HG03571 (cell line): Measurements from ENCODE around the gene ERV3-1.
A peak's percentile ranks its signal among the peaks of the same experiment; 100 is the strongest.
"Not testable (repeated sequence)": the region's sequence is repeated elsewhere in the genome, so short reads cannot be mapped to it uniquely, and the experiment has no call there.

ENCODE experiments used
- ATAC-seq: cut with Tn5 transposase; IDR thresholded peaks from one replicate; pipeline ENCODE4 v1.9.1; 2021; ENCODE audit not compliant: unreplicated experiment

ERV3-1 gene, protein sequence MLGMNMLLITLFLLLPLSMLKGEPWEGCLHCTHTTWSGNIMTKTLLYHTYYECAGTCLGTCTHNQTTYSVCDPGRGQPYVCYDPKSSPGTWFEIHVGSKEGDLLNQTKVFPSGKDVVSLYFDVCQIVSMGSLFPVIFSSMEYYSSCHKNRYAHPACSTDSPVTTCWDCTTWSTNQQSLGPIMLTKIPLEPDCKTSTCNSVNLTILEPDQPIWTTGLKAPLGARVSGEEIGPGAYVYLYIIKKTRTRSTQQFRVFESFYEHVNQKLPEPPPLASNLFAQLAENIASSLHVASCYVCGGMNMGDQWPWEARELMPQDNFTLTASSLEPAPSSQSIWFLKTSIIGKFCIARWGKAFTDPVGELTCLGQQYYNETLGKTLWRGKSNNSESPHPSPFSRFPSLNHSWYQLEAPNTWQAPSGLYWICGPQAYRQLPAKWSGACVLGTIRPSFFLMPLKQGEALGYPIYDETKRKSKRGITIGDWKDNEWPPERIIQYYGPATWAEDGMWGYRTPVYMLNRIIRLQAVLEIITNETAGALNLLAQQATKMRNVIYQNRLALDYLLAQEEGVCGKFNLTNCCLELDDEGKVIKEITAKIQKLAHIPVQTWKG

DNA sequence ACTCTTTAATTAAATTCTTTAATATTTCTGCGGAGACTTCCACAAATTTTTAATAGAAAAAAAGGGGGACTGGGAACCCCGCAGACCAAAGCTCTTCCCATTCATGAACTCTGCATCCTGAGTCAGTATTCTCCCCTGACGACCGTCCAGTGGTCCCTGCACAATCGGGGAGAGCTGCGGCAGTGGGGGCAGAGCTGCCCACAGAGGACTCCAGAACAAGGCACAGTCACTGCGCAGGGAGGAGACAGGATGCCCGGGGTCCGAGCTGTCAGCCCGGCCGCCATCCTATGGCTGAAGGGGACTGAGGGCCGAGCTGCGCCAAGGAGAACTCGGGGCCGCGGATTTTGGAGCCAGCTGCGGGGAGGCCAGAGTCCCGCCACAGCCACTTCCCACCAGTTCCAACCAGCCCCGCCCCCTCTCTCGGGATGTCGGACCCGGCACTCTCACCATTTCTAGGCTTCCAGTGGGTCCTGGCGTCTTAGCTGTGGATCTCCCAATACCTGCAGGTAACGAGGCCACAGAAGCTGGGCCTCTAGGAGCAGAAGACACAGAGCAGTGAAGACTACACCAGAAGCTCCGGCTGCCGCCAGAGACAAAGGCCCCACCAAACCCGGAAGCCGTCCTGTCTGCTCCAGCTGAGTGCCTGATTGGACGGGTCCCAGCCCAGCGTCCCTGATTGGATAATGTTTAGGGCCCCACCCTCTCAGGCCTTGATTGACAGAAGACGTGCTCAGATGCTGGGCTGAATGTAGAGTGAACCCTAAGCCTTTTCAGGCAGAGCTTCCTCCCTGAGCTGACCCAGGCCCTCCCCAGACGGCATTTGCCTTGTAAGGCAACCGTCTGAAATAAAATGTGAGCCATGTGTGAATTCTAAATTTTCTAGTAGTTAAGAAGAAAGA lies at the start of gene ERV3-1:
Gene ERV3-1 (minus strand): TSS at position 594 of the 899 bp plus-strand sequence. CDS start 13,661 bp downstream, outside the sequence.
- peak; percentile 100 for ATAC-seq

DNA sequence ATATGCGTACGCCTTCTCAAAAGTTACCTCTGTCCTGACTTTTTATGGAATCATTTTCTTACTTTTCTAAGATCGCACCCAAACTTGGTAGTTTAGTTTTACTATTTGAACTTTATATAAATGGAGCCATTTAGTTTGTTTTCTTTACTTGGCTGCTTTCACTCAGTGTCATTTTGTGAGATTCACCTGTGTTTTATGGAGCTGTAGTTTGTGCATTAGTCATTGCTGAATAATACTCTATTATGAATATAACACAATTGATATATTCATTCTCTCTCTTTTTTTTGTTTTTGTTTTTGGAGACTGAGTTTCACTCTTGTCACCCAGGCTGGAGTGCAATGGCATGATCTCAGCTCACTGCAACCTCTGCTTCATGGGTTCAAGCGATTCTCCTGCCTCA lies 49.3 kb upstream of the ERV3-1 start:
- not testable (repeated sequence) for ATAC-seq

DNA sequence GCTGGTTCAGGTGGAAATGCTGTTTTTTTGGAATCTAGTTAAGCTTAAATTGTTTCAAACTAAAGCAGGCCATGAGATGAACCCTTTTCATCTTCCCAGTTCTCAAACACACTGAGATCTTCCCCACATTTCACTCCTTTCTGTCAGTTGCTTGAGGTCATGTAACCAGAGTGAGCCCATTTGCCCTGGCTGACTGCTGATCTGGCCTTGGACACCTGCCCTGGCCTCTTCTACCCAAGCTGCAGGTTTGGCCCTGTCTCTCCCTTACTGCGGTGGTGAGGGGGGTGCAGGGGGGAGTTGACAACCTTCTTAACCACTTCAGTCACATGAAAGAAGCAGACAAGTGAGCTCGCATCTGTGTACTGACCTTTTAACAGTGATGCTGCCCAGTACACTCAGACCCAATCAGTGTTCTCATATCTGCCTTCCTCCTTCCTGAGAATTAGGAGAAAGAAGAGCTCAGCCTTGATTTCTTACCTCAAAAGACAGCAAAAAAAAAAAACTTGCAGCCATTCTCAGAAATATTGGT lies 48.0 kb upstream of the ERV3-1 start:
- not testable (repeated sequence) for ATAC-seq

DNA sequence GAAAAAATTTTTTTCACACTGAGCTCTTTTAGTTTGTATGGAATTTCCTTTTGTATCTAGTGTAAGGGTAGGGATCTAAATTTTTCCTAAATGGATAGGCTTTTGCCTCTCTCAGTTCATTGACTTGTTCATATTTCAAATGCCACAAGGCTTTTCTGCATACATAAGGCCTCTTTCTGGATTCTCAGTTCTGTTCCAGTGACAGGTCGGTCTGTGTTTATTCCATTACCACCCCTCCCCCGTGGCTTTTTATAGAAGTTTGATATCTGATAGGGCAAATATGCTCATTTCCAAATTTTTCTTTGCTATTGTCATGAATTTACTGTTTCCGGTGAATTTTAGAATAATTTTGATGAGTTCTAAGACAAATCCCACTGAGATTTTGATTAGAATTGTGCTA lies 45.2 kb upstream of the ERV3-1 start:
- not testable (repeated sequence) for ATAC-seq

DNA sequence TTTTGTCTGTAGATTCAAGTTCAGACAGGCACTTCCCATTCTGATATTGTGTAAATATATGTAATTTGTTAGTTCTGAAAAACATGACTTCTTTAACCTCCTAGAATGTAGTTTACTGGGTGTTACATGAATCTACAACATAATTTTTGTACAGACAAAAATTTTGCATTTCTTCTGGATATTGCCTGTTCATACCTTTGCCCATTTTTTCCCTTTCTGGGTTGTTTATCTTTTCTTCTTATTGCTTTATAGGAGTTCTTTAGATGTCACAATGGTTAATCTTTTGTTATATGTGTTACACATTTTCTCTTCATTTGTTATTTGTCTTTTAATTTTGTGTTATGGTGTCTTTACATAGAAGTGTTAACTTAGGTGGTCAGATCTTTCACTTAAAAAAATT lies 44.7 kb upstream of the ERV3-1 start:
- ATAC-seq, result not testable (repeated sequence)

DNA sequence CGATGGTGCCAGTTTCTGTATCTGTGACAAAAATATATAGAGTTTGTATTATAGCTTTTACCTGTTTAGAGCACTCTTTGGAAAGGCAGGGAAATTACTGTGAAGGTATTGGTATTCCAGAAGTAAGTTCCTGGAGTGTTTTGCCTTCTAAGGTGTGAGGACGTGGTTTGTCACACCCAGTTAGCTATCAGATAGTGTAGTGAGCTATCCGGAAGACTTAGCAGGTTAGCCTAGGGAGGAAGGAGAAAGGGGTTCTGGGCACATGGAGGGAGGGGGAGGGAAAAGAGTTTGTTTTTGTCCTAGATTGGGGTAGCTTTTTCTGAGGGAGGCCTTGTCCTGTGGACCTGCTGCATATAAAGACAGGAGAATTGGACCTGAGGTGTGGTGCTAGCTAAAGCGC lies 39.8 kb upstream of the ERV3-1 start:
- not testable (repeated sequence) for ATAC-seq

DNA sequence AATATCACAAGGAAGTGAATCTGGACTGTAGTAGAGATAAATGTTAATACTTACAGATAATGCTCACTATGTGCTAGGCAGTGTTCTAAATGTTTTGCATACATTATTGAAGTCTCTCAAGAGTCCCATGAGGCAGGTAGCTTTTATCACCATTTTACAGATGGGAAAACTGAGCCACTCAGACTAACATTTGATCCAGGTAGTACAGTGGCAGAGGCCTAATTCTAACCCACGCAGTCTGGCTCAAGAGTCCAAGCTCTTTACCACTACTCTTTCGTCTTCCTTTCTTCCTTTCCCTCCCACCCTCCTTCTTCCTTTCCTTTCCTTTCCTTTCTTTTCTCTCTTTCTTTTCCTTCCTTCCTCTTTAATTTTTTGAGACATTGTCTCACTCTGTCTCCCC lies 39.1 kb upstream of the ERV3-1 start:
- not testable (repeated sequence) for ATAC-seq

DNA sequence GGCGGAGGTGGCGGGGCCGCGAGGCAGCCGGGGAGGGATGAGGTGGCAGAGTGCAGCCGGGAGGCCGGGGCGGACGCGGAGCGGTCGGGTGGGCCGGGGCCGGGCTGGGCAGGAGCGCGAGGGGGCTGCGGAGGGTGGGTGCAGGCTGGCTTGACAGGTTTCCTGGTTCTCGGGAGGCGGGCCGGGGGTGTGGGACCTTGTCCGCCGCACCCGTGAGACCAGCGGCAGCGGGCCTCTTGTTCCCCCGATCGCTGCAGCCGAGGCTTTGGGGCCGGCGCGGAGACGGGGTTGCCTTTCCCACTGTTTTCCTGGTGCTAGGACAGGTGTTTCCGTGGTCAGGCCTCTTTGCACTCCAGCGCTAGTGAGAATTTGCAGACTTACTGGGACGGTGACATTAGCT lies 32.3 kb upstream of the ERV3-1 start:
- peak; percentile 18 for ATAC-seq

DNA sequence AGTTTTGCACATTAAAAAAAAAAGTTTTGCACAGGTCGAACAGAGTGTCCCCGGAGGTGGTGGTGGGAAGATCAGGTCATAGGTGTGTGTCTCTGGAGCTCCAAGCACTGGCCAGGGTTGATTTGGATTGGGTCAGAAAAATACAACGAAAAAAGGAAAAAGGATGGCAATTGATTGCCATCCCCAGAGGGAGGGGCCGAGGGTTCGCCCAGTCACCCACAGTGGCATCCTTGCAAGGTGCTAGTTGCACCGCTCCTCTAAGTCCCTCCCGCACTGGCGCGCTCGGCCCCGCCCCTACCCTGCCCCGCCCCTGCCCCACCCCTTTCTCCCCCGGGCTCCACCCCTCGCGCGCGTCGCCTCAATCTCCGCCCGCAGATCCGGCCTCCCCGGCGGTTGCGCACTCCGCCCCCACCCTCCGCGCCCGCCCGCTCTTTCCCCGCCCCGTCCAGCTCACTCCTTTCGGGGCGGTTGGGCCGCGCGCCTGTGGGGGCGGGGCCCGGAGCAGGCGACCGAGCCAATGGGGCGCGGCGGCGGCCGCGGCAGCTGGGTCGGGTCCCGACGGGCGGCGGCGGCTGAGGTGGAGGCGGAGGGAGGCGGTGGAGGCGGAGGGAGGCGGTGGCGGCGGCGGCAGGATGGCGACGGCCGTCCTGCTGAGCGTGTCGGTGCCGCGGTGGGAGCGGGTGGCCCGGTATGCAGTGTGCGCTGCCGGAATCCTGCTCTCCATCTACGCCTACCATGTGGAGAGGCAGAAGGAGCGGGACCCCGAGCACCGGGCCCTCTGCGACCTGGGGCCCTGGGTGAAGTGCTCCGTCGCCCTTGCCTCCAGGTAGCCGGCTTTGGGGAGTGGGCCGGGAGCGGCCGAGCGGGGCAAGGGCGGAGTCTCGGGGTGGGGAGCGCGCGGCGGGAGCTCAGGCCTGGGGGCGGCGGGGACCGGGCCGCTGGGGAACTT lies 31.5 kb upstream of the ERV3-1 start:
- ATAC-seq, result peak; percentile 86

DNA sequence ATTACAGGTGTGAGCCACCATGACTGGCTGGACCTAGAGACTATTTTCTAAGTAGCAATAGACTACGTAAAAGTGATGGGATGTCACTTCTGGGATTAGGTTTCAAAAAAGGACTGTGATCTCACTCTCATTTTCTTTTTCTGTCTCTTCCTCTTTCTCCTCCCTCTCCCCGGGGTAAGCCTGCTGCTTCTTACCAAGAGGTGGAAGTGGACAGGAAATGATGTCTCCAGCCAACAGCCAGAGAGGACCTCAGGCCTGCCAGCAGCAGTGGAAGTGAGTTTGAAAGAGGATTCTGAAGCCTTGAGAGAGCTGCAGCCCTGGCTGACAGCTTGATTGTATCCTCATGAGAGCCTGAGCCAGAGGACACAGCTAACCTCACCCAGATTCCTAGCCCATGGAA lies 30.0 kb upstream of the ERV3-1 start:
- not testable (repeated sequence) for ATAC-seq

DNA sequence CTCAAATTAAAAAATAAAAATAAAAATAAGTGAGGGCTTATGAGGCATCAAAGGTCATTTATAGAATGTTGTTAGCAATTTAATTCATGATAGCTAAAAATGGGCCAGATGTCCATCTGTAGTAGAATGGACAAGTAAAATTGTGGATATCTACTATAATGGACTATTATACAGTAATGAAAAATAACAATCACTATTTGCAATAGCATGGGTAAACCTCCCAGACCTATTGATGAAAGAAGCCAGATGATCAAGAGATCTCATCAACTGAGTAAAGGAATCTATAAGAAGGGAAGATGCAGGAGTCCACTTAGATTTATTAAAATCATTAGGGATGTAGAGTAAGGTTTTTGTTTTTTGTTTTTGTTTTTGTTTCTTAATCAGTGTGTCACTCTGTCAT lies 29.0 kb upstream of the ERV3-1 start:
- not testable (repeated sequence) for ATAC-seq

DNA sequence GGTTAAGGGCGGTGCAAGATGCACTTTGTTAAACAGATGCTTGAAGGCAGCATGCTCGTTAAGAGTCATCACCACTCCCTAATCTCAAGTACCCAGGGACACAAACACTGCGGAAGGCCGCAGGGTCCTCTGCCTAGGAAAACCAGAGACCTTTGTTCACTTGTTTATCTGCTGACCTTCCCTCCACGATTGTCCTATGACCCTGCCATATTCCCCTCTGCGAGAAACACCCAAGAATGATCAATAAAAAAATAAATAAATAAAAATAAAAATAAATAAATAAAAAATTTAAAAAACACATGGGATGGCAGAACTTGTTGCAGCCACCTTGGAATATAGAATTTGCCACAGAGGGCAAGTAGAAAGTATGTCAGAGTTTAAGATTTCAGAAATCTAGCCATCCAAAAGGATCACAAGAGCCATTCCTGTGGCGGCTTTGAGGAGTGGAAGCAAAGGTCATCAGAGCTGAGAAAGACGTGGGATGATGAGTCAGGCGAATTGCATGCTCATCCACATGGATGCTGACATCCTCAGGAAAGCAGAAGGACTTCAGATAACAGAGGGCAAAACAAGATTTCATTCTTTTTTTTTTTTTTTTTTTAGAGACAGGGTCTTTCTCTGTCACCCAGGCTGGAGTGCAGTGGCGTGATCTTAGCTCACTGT lies 27.8 kb upstream of the ERV3-1 start:
- ATAC-seq, result not testable (repeated sequence)

DNA sequence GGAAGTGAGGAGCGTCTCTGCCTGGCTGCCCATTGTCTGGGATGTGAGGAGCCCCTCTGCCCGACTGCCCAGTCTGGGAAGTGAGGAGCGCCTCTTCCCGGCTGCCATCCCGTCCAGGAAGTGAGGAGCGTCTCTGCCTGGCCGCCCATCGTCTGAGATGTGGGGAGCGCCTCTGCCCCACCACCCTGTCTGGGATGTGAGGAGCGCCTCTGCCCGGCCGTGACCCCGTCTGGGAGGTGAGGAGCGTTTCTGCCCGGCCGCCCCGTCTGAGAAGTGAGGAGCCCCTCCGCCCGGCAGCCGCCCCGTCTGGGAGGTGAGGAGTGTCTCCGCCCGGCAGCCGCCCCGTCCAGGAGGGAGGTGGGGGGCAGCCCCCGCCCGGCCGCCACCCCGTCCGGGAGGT lies 26.9 kb upstream of the ERV3-1 start:
- ATAC-seq, result not testable (repeated sequence)

DNA sequence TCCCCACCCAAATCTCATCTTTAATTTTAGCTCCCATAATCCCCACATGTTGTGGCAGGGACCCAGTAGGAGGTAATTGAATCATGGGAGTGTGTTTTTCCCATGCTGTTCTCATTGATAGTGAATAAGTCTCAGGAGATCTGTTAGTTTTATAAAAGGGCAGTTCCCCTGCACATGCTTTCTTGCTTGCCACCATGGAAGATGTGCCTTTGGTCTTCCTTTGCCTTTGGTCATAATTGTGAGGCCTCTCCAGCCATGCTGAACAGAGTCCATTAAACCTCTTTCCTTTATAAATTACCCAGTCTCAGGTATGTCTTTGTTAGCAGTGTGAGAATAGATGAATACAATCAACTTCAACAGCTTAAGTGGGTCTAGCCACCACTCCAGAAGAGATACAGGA lies 18.5 kb upstream of the ERV3-1 start:
- not testable (repeated sequence) for ATAC-seq

DNA sequence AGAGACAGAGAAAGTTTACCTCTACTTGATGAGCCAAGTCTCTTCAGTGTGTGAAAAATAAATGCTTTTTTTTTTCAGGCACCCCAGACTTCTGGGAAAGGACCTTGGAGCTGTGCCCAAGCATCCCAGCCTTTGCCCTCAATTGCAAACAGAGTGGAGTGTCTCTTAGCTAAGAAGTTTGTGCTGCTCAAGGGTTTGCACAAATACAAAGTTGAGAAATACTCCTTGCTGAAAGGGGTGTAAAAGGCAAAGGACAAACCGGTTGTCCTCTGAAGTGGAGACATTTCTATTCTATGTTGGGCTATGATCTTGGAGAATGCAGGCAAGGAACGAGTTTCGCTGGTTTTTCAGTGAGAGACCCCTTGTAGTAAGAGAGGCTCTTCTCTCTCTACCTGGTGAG lies 14.5 kb upstream of the ERV3-1 start:
- ATAC-seq, result not testable (repeated sequence)

DNA sequence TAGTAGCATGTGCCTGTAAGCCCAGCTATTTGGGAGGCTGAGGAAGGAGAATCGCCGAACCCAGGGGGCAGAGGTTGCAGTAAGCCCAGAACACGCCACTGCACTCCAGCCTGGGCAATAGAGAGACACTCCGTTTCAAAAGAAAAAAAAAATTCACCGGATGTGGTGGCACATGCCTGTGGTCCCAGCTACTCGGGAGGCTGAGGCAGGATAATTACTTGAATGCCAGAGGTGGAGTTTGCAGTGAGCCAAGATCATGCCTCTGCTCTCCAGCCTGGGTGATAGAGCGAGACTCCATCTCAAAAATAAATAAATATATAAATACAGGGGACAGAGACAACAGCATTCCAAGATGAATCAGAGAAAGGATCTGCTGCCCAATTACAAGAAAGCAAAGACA lies 3.4 kb upstream of the ERV3-1 start:
- not testable (repeated sequence) for ATAC-seq

DNA sequence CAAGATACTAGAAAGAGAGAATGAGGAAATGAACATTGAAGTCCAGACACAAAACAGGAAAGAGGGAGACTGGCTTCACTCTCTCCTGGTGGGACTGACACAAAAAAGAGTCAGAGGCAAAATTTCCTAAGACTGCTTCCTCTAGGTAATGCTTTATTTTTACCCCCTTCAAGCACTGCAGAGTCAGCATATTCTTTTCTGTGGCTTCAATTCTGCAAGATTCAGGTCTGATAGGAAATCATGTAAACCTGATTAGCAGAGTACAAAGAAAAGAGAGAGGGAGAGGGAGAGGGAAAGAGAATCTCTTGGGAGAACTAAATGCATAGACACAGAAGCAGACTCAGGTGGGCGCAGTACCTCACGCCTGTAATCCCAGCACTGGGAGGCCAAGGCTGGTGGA lies 2.9 kb upstream of the ERV3-1 start:
- not testable (repeated sequence) for ATAC-seq

DNA sequence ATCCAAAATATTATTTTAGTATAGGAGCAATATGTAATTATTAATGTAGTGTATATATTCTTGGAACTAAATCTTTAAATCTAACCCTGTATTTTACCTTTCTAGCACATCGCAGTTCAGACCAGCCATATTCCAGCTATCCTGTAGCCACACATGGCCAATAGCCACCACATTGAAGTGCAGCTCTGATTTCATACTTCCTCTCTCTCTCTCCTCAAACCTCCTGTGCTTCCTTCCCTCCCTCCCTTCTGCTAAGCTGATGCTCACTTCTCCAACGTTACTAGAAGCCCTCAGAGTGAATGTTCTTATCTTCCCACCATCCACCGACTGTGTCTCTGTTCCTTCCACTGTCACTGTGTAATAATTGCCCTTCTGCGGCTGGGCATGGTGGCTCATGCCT lies 549 bp upstream of the ERV3-1 start:
- ATAC-seq, result not testable (repeated sequence)

DNA sequence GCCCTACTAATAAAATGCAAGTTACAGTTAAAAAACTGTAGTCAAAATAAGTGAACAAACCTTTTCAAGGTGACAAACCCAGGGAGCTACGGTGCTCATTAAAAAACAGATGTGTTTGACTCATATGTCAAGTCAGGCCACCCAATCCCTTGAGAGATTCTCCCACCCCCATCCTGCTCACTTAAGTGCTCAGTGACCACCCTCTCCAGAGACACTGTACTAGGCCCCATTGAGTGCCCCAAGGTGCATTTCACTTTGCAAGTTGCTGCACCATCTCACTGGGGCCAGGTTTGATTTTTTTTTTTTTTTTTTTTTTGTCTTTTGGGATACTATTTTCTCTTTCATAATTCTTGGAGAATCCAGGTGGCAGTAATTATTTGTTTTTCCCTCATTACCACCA lies 1.9 kb downstream of the ERV3-1 start:
- no peak for ATAC-seq
